GM12878 (cell line): ENCODE data around the gene RXFP1. TPM values are rescaled to one million over a fixed set of nuclear protein-coding genes. Genes with fewer than 3 reads are reported as not detected.

ENCODE experiments used
- ATAC-seq: fragments of 200-7000 bp; cut with Tn5 transposase; 3 replicates; pipeline ENCODE4 v1.9.1; 2020; ENCODE audit warnings: mild to moderate bottlenecking, moderate library complexity
- BruUV-seq: library from RNA; stranded (reverse); fragments of 400-500 nt; replicated peaks from 2 replicates; lab custom pipeline; 2021; lab: Mats Ljungman, UMichigan
- CTCF ChIA-PET: fragments of 300-600 bp; sonication (Branson Sonifier 250); formaldehyde crosslinking; extraction: SDS; loops from one replicate; lab custom pipeline; 2021; ENCODE audit warnings: inconsistent platforms; lab: Yijun Ruan, JAX
- POLR2A ChIA-PET: fragments of 350-600 bp; formaldehyde crosslinking; extraction: SDS; loops from one replicate; lab custom pipeline; 2021; ENCODE audit warnings: inconsistent platforms; lab: Charles Lee
- RAD21 ChIA-PET: fragments of 300-600 bp; sonication (Branson Sonifier 250); formaldehyde crosslinking; loops from one replicate; lab custom pipeline; 2023; ENCODE audit warnings: antibody characterized with exemption; ENCODE audit not compliant: unreplicated experiment; lab: Charles Lee
- SMC1A ChIA-PET: fragments of 300-600 bp; sonication (Branson Sonifier 250); formaldehyde crosslinking; loops from one replicate; lab custom pipeline; 2023; ENCODE audit not compliant: unreplicated experiment, uncharacterized antibody; lab: Charles Lee
- DNase-seq: peaks from one replicate; pipeline ENCODE4 v3.0.0-alpha.2; 2011; ENCODE audit warnings: low read depth, low spot score
- FAIRE-seq: peaks from 3 replicates; lab custom pipeline; 2011; peaks lifted over from hg19 to GRCh38; lab: Jason Lieb, UNC
- H2AFZ ChIP-seq: 2 replicates; pipeline ENCODE4 v1.6.0; 2011; ENCODE audit warnings: low read depth, low read length, control low read depth; ENCODE audit not compliant: control insufficient read depth
- H3K27ac ChIP-seq: 2 replicates; pipeline ENCODE4 v1.5.1; 2011; ENCODE audit warnings: control low read depth; ENCODE audit not compliant: control insufficient read depth, insufficient read depth
- H3K27me3 ChIP-seq, 2 experiments: replicated peaks in 1 of 2; 2 replicates each; pipeline versions ENCODE4 v1.6.0 to v1.6.1; 2011; ENCODE audit warnings: low read length in 1 of 2; ENCODE audit not compliant: control insufficient read depth in 2 of 2, insufficient read depth in 2 of 2
- H3K36me3 ChIP-seq, 2 experiments: 2 replicates each; pipeline ENCODE4 v1.5.1; 2011; ENCODE audit warnings: low read length in 1 of 2; ENCODE audit not compliant: control insufficient read depth in 2 of 2, insufficient read depth in 2 of 2
- H3K4me1 ChIP-seq: 2 replicates; pipeline ENCODE4 v1.6.1; 2011; ENCODE audit warnings: mild to moderate bottlenecking, low read length, moderate library complexity, mixed read lengths; ENCODE audit not compliant: control insufficient read depth, insufficient read depth
- H3K4me2 ChIP-seq: 2 replicates; pipeline ENCODE4 v1.6.0; 2011; ENCODE audit warnings: control low read depth; ENCODE audit not compliant: control insufficient read depth, insufficient read depth
- H3K4me3 ChIP-seq: fragments of 200-600 bp; sonication (generic); 2 replicates; pipeline ENCODE4 v1.5.1; 2016
- H3K79me2 ChIP-seq: 2 replicates; pipeline ENCODE4 v1.6.0; 2011; ENCODE audit warnings: low read length; ENCODE audit not compliant: control insufficient read depth, insufficient read depth
- H3K9ac ChIP-seq: 2 replicates; pipeline ENCODE4 v1.8.0; 2011; ENCODE audit warnings: low read length, control low read depth, mixed read lengths; ENCODE audit not compliant: control insufficient read depth, insufficient read depth
- H3K9me3 ChIP-seq: replicated peaks from 3 replicates; pipeline ENCODE4 v1.5.1; 2011; ENCODE audit warnings: mild to moderate bottlenecking, low read length; ENCODE audit not compliant: control insufficient read depth, insufficient read depth
- H4K20me1 ChIP-seq: 2 replicates; pipeline ENCODE4 v1.6.0; 2011; ENCODE audit not compliant: control insufficient read depth, insufficient read depth
- ATF7 ChIP-seq: fragments of 450-650 bp; IDR thresholded peaks from 2 replicates; pipeline ENCODE4 v1.6.1; 2016; ENCODE audit warnings: low read depth, mild to moderate bottlenecking
- CREB1 ChIP-seq: IDR thresholded peaks from 2 replicates; pipeline ENCODE4 v1.6.1; 2012; ENCODE audit warnings: low read depth, mild to moderate bottlenecking, inconsistent platforms
- GATAD2B ChIP-seq: fragments of 450-650 bp; conservative IDR thresholded peaks from 2 replicates; pipeline ENCODE4 v1.6.1; 2017; ENCODE audit warnings: low read depth, mild to moderate bottlenecking, moderate library complexity
- MTA3 ChIP-seq: IDR thresholded peaks from 2 replicates; pipeline ENCODE4 v1.6.1; 2012; ENCODE audit warnings: low read length, inconsistent platforms, borderline replicate concordance
- NRF1 ChIP-seq: conservative IDR thresholded peaks from 2 replicates; pipeline ENCODE4 v1.6.1; 2011; ENCODE audit warnings: mild to moderate bottlenecking, low read depth, low read length, improper control_type of control experiment
- POLR2AphosphoS5 ChIP-seq: IDR thresholded peaks from 2 replicates; pipeline ENCODE4 v1.6.1; 2011; ENCODE audit warnings: mild to moderate bottlenecking, low read length, inconsistent platforms
- RAD21 ChIP-seq: IDR thresholded peaks from 2 replicates; pipeline ENCODE4 v1.6.1; 2011; ENCODE audit warnings: mild to moderate bottlenecking, low read depth, low read length, moderate library complexity; ENCODE audit not compliant: insufficient read depth
- RB1 ChIP-seq: fragments of 450-650 bp; formaldehyde crosslinking; IDR thresholded peaks from 2 replicates; pipeline ENCODE4 v1.6.1; 2017; ENCODE audit warnings: mild to moderate bottlenecking, borderline replicate concordance
- RCOR1 ChIP-seq: conservative IDR thresholded peaks from 2 replicates; pipeline ENCODE4 v1.6.1; 2012; ENCODE audit warnings: low read depth, low read length, improper control_type of control experiment
- SMAD5 ChIP-seq: IDR thresholded peaks from 2 replicates; pipeline ENCODE4 v1.6.1; 2016; ENCODE audit warnings: antibody characterized with exemption, low read depth
- SPI1 ChIP-seq: IDR thresholded peaks from 2 replicates; pipeline ENCODE4 v1.6.1; 2011; ENCODE audit warnings: low read depth, mild to moderate bottlenecking, low read length, moderate library complexity, borderline replicate concordance; ENCODE audit not compliant: insufficient read depth
- SREBF1 ChIP-seq: IDR thresholded peaks from 2 replicates; pipeline ENCODE4 v1.6.1; 2012; ENCODE audit warnings: mild to moderate bottlenecking, low read length
- SRF ChIP-seq, 2 experiments: IDR thresholded peaks; 2 replicates each; pipeline ENCODE4 v1.6.1; 2011; ENCODE audit warnings: low read depth in 2 of 2, low read length in 2 of 2, mild to moderate bottlenecking in 1 of 2, moderate library complexity in 1 of 2
- STAT1 ChIP-seq: fragments of 450-650 bp; conservative IDR thresholded peaks from 2 replicates; pipeline ENCODE4 v1.6.1; 2014; ENCODE audit warnings: antibody characterized with exemption, mild to moderate bottlenecking
- SUZ12 ChIP-seq: fragments of 200-600 bp; sonication (generic); IDR thresholded peaks from one replicate; pipeline ENCODE4 v1.6.1; 2018; ENCODE audit warnings: antibody characterized with exemption, mild to moderate bottlenecking; ENCODE audit not compliant: unreplicated experiment
- in situ Hi-C: fragments of 300-500 bp; cut with MboI; formaldehyde crosslinking; loops from 9 replicates; pipeline ENCODE4 v1.14.3; 2018; ENCODE audit warnings: mixed read lengths
- intact Hi-C: fragments of 100-400 bp; cut with micrococcal nuclease; formaldehyde crosslinking; loops from one replicate; pipeline ENCODE4 v1.14.2; 2022; ENCODE audit not compliant: unreplicated experiment
- polyA plus RNA-seq, 11 experiments: library from polyadenylated mRNA; depleted of rRNA in 4 of 11; unstranded in 6 of 11; stranded (reverse) in 5 of 11; fragments of >200 nt; fragmentation: Nextera tagmentation in 4 of 11; fragmentation: Illumina TruSeq in 1 of 11; extraction: Ambion mirVana in 4 of 11; extraction: Trizol in 1 of 11; gene quantifications; 1 replicate in 1 of 11; 2 replicates in 10 of 11; pipeline versions ENCODE4 v1.2.1 to v1.2.3, GENCODE V29; 2011 to 2016; ENCODE audit warnings: inconsistent platforms in 2 of 11, missing spikeins in 2 of 11, low read depth in 1 of 11
- total RNA-seq, 4 experiments: library from RNA; depleted of rRNA in 3 of 4; stranded (reverse); fragments of >200 nt in 3 of 4; fragmentation: Illumina TruSeq in 1 of 4; extraction: Trizol in 1 of 4; gene quantifications; 2 replicates each; pipeline versions ENCODE4 v1.2.1 to v1.2.3, GENCODE V29; 2013 to 2021
- TF ChIP-seq, protein P1 (sequence below): fragments of 450-650 bp; IDR thresholded peaks from 2 replicates; pipeline ENCODE4 v1.6.1; 2017; ENCODE audit warnings: low read depth, mild to moderate bottlenecking, moderate library complexity
- TF ChIP-seq, protein P2 (sequence below): fragments of 450-650 bp; IDR thresholded peaks from 2 replicates; pipeline ENCODE4 v1.6.1; 2017; ENCODE audit warnings: borderline replicate concordance

RXFP1 gene
- total and polyA plus RNA-seq, 10 of the 15 experiments (the other 5 are each of a cell fraction or from before 2014, with no cell fraction given) = 0.12 TPM; not detected in 9

GRCh38 chr4:158617956-158618355, 96.3 kb downstream of the RXFP1 start:
- no peak overlapping the region for H3K27ac ChIP-seq
- H3K36me3 ChIP-seq = no peaks in the 10 kb centered on the region
- H3K79me2 ChIP-seq = no peaks in the 10 kb centered on the region
- H3K4me1 ChIP-seq = no peaks in the 10 kb centered on the region
- H2AFZ ChIP-seq = no peak overlapping the region
- intact Hi-C loops = no loop called here
- CTCF ChIA-PET = interaction anchor here (1.4 kb wide), 1 partner anchor 122 kb away, joined by 4 read pairs; no protein-coding TSS in a partner anchor
- POLR2A ChIA-PET = no interaction called here
- DNase-seq = no peak
- H4K20me1 ChIP-seq = no peaks in the 10 kb centered on the region
- H3K9me3 ChIP-seq = no peaks in the 10 kb centered on the region; the same call in 2 of the 3 replicates
- no peak overlapping the region for H3K4me3 ChIP-seq
- no peak overlapping the region for H3K4me2 ChIP-seq
- no peaks in the 10 kb centered on the region for H3K27me3 ChIP-seq
- no peak for ATAC-seq
- H3K9ac ChIP-seq = no peak overlapping the region
- in situ Hi-C loops = no loop called here
- SMC1A ChIA-PET = interaction anchor here (0.7 to 0.9 kb wide), 2 partner anchors 24 to 270 kb away, joined by 3 read pairs; no protein-coding TSS in a partner anchor
- no TSS peak for BruUV-seq
- no peak for TF ChIP-seq RAD21
- no peak for TF ChIP-seq GATAD2B
- no peak for TF ChIP-seq CREB1
- no peak for TF ChIP-seq SRF (IDR thresholded peaks at IDR 0.05; ENCODE audit: low read depth in 2 of 2, low read length in 2 of 2)
- TF ChIP-seq SUZ12 = no peak
- no peak for TF ChIP-seq POLR2AphosphoS5
- no peak for TF ChIP-seq RB1
- TF ChIP-seq, protein P1, sequence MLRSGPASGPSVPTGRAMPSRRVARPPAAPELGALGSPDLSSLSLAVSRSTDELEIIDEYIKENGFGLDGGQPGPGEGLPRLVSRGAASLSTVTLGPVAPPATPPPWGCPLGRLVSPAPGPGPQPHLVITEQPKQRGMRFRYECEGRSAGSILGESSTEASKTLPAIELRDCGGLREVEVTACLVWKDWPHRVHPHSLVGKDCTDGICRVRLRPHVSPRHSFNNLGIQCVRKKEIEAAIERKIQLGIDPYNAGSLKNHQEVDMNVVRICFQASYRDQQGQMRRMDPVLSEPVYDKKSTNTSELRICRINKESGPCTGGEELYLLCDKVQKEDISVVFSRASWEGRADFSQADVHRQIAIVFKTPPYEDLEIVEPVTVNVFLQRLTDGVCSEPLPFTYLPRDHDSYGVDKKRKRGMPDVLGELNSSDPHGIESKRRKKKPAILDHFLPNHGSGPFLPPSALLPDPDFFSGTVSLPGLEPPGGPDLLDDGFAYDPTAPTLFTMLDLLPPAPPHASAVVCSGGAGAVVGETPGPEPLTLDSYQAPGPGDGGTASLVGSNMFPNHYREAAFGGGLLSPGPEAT = no peak
- no peak for TF ChIP-seq ATF7
- TF ChIP-seq, protein P2, sequence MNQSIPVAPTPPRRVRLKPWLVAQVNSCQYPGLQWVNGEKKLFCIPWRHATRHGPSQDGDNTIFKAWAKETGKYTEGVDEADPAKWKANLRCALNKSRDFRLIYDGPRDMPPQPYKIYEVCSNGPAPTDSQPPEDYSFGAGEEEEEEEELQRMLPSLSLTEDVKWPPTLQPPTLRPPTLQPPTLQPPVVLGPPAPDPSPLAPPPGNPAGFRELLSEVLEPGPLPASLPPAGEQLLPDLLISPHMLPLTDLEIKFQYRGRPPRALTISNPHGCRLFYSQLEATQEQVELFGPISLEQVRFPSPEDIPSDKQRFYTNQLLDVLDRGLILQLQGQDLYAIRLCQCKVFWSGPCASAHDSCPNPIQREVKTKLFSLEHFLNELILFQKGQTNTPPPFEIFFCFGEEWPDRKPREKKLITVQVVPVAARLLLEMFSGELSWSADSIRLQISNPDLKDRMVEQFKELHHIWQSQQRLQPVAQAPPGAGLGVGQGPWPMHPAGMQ = no peak
- no peak for TF ChIP-seq STAT1
- TF ChIP-seq RCOR1 = no peak
- no peak for TF ChIP-seq MTA3
- TF ChIP-seq SMAD5 = no peak
- no peak for TF ChIP-seq SPI1
- TF ChIP-seq NRF1 = no peak
- TF ChIP-seq SREBF1 = no peak
- RAD21 ChIA-PET = no interaction called here
- FAIRE-seq = no peak
